HTR-8/SVneo (cell line): ENCODE measurements around the gene CTSE.

Source experiments
- DNase-seq: peaks from one replicate; pipeline ENCODE4 v3.0.0; 2011; ENCODE audit warnings: low spot score, mixed read lengths; ENCODE audit not compliant: insufficient read length
- FAIRE-seq: peaks from 2 replicates; lab custom pipeline; 2011; peaks lifted over from hg19 to GRCh38; lab: Jason Lieb, UNC

CTSE gene

GRCh38 chr1:206021626-206022365 lies 1.9 kb downstream of the CTSE start:
- DNase-seq (peak; percentile 53), FAIRE-seq (no peak)

GRCh38 chr1:206021008-206021625 lies 2.6 kb downstream of the CTSE start:
- no peak for DNase-seq
- FAIRE-seq, result no peak

- no peak for DNase-seq
- no peak for FAIRE-seq
Observed at GRCh38 chr1:206020393-206021007, 3.2 kb downstream of the CTSE start.

GRCh38 chr1:206015071-206015470 lies 8.6 kb downstream of the CTSE start:
- DNase-seq, result no peak
- FAIRE-seq, result no peak

- FAIRE-seq, result no peak
Observed at GRCh38 chr1:206014601-206015000, 9.1 kb downstream of the CTSE start.

GRCh38 chr1:206013026-206013795 lies 10.5 kb downstream of the CTSE start:
- DNase-seq (no peak), FAIRE-seq (no peak)

More at GRCh38 chr1:206014601-206015000, 9.1 kb downstream of the CTSE start:
- DNase-seq, result no peak

GRCh38 chr1:206012086-206012859 lies 11.4 kb downstream of the CTSE start:
- DNase-seq (no peak), FAIRE-seq (no peak)

GRCh38 chr1:206011057-206011456 lies 12.6 kb downstream of the CTSE start:
- DNase-seq (no peak), FAIRE-seq (no peak)

- DNase-seq (no peak), FAIRE-seq (no peak)
Observed at GRCh38 chr1:206010060-206010459, 13.6 kb downstream of the CTSE start.

GRCh38 chr1:206006946-206007345 lies 16.7 kb downstream of the CTSE start:
- FAIRE-seq (no peak), DNase-seq (no peak)

GRCh38 chr1:206005778-206006180 lies 17.9 kb downstream of the CTSE start:
- DNase-seq, result no peak
- no peak for FAIRE-seq

GRCh38 chr1:206005234-206005633 lies 18.5 kb downstream of the CTSE start:
- no peak for DNase-seq
- no peak for FAIRE-seq

- DNase-seq, result no peak
- no peak for FAIRE-seq
Observed at GRCh38 chr1:206004826-206005225, 18.9 kb downstream of the CTSE start.

GRCh38 chr1:206003854-206004800 lies 19.6 kb downstream of the CTSE start:
- FAIRE-seq (no peak), DNase-seq (no peak)

GRCh38 chr1:206002871-206003801 lies 20.6 kb downstream of the CTSE start, which contains the start of gene RAB7B:
RAB7B (minus strand) TSS chr1:206003395; CDS start chr1:205994135, 9,260 bp downstream.
- FAIRE-seq, result no peak

GRCh38 chr1:206002160-206002559 lies 21.5 kb downstream of the CTSE start:
- FAIRE-seq (no peak), DNase-seq (no peak)

More at GRCh38 chr1:206002871-206003801, 20.6 kb downstream of the CTSE start, which contains the start of gene RAB7B:
- DNase-seq, result peak; percentile 55

- DNase-seq (peak; percentile 90), FAIRE-seq (no peak)
Observed at GRCh38 chr1:206001476-206001888, 22.2 kb downstream of the CTSE start.
